ENCODE results near the gene OSTN. TPM values are rescaled to one million over a fixed set of nuclear protein-coding genes. Genes with fewer than 3 reads are reported as not detected.
"Not testable (repeated sequence)": the region's sequence is repeated elsewhere in the genome, so short reads cannot be mapped to it uniquely, and the experiment has no call there.

OSTN gene
- total and polyA plus RNA-seq, 8 donors, result 0.04 to 0.06 TPM; not detected in 6

- no peaks in the 10 kb centered on the region for H3K27me3 ChIP-seq
- DNase-seq (no peak), ATAC-seq (no peak)
- H3K27ac ChIP-seq, result no peak overlapping the region
- no peak for TF ChIP-seq CTCF (IDR thresholded peaks at IDR 0.05)
- no peaks in the 10 kb centered on the region for H3K36me3 ChIP-seq
- H3K9me3 ChIP-seq, result no peaks in the 10 kb centered on the region
- H3K4me1 ChIP-seq, result no peaks in the 10 kb centered on the region
- no peak overlapping the region for H3K4me3 ChIP-seq
- intact Hi-C loops (cut with DNase I), result no loop called here
These were observed 64.3 kb downstream of the OSTN start for GRCh38 chr3:191263365-191263764.

- H3K9me3 ChIP-seq, result no peaks in the 10 kb centered on the region
- no peaks in the 10 kb centered on the region for H3K4me1 ChIP-seq
- intact Hi-C loops (cut with DNase I), result no loop called here
- DNase-seq (no peak), ATAC-seq (no peak)
- H3K27ac ChIP-seq, result no peak overlapping the region
- no peak for TF ChIP-seq CTCF (IDR thresholded peaks at IDR 0.05)
- H3K4me3 ChIP-seq, result no peak overlapping the region
- no peaks in the 10 kb centered on the region for H3K36me3 ChIP-seq
- H3K27me3 ChIP-seq, result no peaks in the 10 kb centered on the region
These were observed 64.8 kb downstream of the OSTN start for GRCh38 chr3:191263850-191264249.

- H3K36me3 ChIP-seq, result no peaks in the 10 kb centered on the region
- DNase-seq (no peak), ATAC-seq (no peak)
- H3K4me3 ChIP-seq, result no peak overlapping the region
- intact Hi-C loops (cut with DNase I), result no loop called here
- no peaks in the 10 kb centered on the region for H3K27me3 ChIP-seq
- no peak for TF ChIP-seq CTCF (IDR thresholded peaks at IDR 0.05)
- H3K9me3 ChIP-seq, result no peaks in the 10 kb centered on the region
- H3K4me1 ChIP-seq, result no peaks in the 10 kb centered on the region
- no peak overlapping the region for H3K27ac ChIP-seq
These were observed 69.7 kb downstream of the OSTN start for GRCh38 chr3:191268737-191269136.

- Histone ChIP-seq H3K27me3 (no peaks in the 10 kb centered on the region), H3K9me3 (no peaks in the 10 kb centered on the region), H3K27ac (no peak overlapping the region), H3K4me1 (no peaks in the 10 kb centered on the region), H3K4me3 (no peak overlapping the region), H3K36me3 (no peaks in the 10 kb centered on the region)
- no peak for TF ChIP-seq CTCF (IDR thresholded peaks at IDR 0.05)
- ATAC-seq, result no peak
- intact Hi-C loops (cut with DNase I), result no loop called here
- no peak for DNase-seq
These were observed 70.4 kb downstream of the OSTN start for GRCh38 chr3:191269289-191270085.

DNA sequence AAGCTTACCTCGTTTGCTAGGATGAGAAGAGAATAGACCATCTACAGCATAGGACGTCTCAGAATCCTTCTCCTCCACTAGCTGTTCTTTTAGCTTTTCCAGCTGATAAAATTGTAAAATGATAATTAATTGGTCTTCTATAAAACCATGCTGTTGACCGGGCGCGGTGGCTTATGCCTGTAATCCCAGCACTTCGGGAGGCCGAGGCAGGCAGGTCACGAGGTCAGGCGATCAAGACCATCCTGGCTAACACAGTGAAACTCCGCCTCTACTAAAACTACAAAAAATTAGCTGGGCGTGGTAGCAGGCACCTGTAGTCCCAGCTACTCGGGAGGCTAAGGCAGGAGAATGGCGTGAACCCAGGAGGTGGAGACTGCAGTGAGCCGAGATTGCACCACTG, 76.2 kb downstream of the OSTN start:
- H3K36me3 ChIP-seq; H3K4me1 ChIP-seq; H3K9me3 ChIP-seq; DNase-seq; H3K4me3 ChIP-seq; H3K27ac ChIP-seq; intact Hi-C loops (cut with DNase I); H3K27me3 ChIP-seq; ATAC-seq: not testable (repeated sequence)

- intact Hi-C loops (cut with DNase I), result no loop called here
- Histone ChIP-seq H3K4me1 (no peaks in the 10 kb centered on the region), H3K27me3 (no peaks in the 10 kb centered on the region), H3K4me3 (no peak overlapping the region), H3K9me3 (no peaks in the 10 kb centered on the region), H3K27ac (no peak overlapping the region), H3K36me3 (no peaks in the 10 kb centered on the region)
- DNase-seq (no peak), ATAC-seq (no peak)
- TF ChIP-seq CTCF (IDR thresholded peaks at IDR 0.05), result no peak
These were observed 76.7 kb downstream of the OSTN start for GRCh38 chr3:191275751-191276150.

All from left lung (tissue), 10 donors.